ENCODE results near the gene EMD.
A peak's percentile ranks its signal among the peaks of the same experiment; 100 is the strongest.

The EMD gene

GRCh38 chrX:154426916-154427770 is 48.0 kb downstream of the EMD start:
- DNase-seq, result no peak

GRCh38 chrX:154428176-154429171 is 49.4 kb downstream of the EMD start, which contains the start of gene ATP6AP1:
ATP6AP1 (plus strand) TSS chrX:154428677; CDS start chrX:154428693, 16 bp downstream.
- DNase-seq, result peak; percentile 86

- DNase-seq, result no peak
Observed at GRCh38 chrX:154429711-154430110, 50.6 kb downstream of the EMD start.

- no peak for DNase-seq
Observed at GRCh38 chrX:154430479-154430878, 51.4 kb downstream of the EMD start.

DNA sequence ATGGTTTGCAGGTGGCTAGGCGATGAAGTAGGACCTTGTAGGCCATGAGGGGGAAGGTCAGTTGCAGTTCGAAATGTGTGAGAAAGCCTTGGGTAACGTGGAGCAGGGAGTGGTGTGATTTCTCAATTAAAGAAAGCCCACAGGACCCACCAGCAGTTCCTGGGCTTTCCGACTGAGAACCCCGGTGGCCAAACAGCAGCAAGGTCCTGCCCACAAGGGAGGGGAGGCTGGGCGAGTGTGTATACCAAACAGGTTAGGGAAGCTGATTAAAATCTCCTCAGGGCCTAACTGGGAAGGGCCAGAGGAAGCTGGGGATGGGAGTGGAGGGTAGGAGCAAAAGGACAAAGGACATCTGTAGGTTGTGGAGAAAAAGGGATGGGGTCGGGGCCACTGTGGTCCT is 51.8 kb downstream of the EMD start:
- no peak for DNase-seq
